Muscle layer of duodenum (tissue), 2 donors: ENCODE measurements around the gene SLCO2A1.

Experiments
- H3K27ac ChIP-seq: one replicate; pipeline ENCODE4 v1.7.0; 2013; ENCODE audit warnings: mild to moderate bottlenecking, low read length
- H3K27me3 ChIP-seq: one replicate; pipeline ENCODE4 v1.7.0; 2013; ENCODE audit warnings: low read depth, mild to moderate bottlenecking, control low read depth, low read length
- H3K36me3 ChIP-seq, 2 donors: one replicate each; pipeline ENCODE4 v1.7.0; 2013; ENCODE audit warnings: low read length in 2 of 2, control low read depth in 1 of 2, mild to moderate bottlenecking in 1 of 2; ENCODE audit not compliant: insufficient read depth in 2 of 2, control insufficient read depth in 1 of 2
- H3K4me1 ChIP-seq, 2 donors: one replicate each; pipeline ENCODE4 v1.7.0; 2013; ENCODE audit warnings: low read length in 2 of 2, mild to moderate bottlenecking in 2 of 2, control low read depth in 1 of 2, moderate library complexity in 1 of 2; ENCODE audit not compliant: insufficient read depth in 2 of 2, control insufficient read depth in 1 of 2
- H3K4me3 ChIP-seq, 2 donors: one replicate each; pipeline ENCODE4 v1.7.0; 2013; ENCODE audit warnings: low read length in 2 of 2, low read depth in 1 of 2, mild to moderate bottlenecking in 1 of 2
- H3K9me3 ChIP-seq, 2 donors: one replicate each; pipeline ENCODE4 v1.7.0; 2013; ENCODE audit warnings: low read length in 2 of 2, control low read depth in 1 of 2, mild to moderate bottlenecking in 1 of 2; ENCODE audit not compliant: control insufficient read depth in 1 of 2
- donor health status: healthy.

The SLCO2A1 gene

GRCh38 chr3:133880886-133881455 is 148.8 kb downstream of the SLCO2A1 start:
- no peak overlapping the region for H3K27ac ChIP-seq
- no peaks in the 10 kb centered on the region for H3K9me3 ChIP-seq
- H3K27me3 ChIP-seq: no peaks in the 10 kb centered on the region
- H3K36me3 ChIP-seq: no peaks in the 10 kb centered on the region
- H3K4me3 ChIP-seq: no peak overlapping the region
- H3K4me1 ChIP-seq: no peaks in the 10 kb centered on the region

- Histone ChIP-seq H3K9me3 (no peaks in the 10 kb centered on the region), H3K27ac (no peak overlapping the region), H3K36me3 (no peaks in the 10 kb centered on the region)
Measured at GRCh38 chr3:133880287-133880686, 149.4 kb downstream of the SLCO2A1 start.

GRCh38 chr3:133878518-133878917 is 151.2 kb downstream of the SLCO2A1 start:
- Histone ChIP-seq H3K9me3 (no peaks in the 10 kb centered on the region), H3K36me3 (no peaks in the 10 kb centered on the region), H3K4me1 (no peaks in the 10 kb centered on the region), H3K4me3 (no peak overlapping the region), H3K27me3 (no peaks in the 10 kb centered on the region), H3K27ac (no peak overlapping the region)

More at GRCh38 chr3:133880287-133880686, 149.4 kb downstream of the SLCO2A1 start:
- Histone ChIP-seq H3K4me3 (no peak overlapping the region), H3K4me1 (no peaks in the 10 kb centered on the region), H3K27me3 (no peaks in the 10 kb centered on the region)
